ENCODE measurements around the gene DOCK3.

DOCK3 gene

DNA sequence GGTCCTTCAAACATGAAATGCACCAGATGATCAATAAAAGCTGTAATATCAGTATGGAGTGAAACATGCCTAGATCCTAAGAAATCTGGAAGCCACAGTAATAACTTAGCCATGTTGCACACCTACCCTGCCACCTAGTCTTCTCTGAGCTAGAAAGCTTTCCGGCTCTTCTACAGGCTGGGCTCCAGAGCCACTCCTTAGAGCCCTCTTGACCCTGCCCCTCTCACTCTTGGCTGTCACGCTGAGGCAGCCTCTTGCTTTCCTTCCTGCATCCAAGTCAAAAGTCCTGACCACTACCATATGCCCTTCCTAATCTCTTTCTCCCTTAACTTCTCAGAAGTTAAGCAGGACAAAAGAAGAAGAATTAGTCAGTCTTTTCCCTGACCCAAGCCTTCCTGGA lies 734.1 kb downstream of the DOCK3 start:
- no peak for DNase-seq (ENCODE audit: low read depth in 3 of 3)

DNA sequence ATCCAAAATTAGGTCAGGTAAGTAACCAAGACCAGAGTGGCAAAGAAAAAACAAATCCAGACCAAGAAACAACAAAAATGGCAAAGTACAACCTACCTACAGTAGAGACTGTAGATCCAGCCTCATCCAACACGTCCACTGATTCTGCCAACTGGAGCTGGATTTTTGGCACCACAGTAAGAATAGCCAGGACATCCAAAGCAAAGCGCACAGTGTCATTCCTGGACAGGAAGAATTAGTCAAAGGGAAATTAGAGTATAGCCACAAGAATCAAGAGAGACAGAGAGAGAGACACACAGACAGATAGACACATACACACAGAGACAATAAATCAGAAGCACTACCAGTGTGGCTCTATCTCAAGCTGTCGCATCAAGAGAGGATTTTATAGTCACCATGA lies 747.5 kb downstream of the DOCK3 start:
- no peak for DNase-seq (ENCODE audit: low read depth in 3 of 3)

DNA sequence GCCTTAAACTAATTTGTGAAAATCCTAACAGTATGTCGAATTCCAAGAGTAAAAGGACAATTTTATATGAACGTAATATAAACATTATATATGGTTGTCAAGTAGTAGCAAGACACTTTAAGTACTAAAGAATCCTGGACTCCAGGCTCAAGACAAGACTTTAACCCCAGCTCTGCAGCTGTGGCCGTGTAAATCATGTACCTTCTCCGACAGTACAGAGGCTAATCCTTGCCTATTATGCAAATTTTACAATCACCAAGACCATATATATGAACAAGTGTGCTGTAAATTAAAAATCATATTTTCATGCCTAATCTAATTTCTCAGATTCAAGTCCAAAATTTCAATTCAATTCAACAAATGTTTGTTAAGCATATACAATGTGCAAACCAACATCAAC lies 752.2 kb downstream of the DOCK3 start:
- no peak for DNase-seq (ENCODE audit: low read depth in 3 of 3)

DNA sequence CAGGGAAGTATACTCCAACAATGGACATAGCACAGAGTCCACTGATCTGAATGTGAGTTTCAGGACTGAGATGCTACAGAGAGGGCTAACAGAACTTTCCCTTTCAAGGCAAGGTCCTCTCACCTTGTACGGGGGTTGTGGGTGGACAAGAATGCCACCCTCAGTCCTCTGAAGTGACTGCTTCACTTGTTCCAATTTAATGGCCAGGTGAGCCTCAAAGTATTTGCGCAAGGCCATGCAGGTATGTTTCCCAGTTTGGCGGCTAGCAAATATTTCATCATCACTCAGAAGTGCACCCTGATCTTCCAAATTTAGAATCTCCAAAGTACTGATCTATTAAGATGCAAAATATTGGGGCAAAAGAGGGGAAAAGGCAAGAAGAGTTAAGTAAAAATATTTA lies 754.4 kb downstream of the DOCK3 start:
- DNase-seq (ENCODE audit: low read depth in 3 of 3) = no peak

Data from stimulated activated CD4-positive, alpha-beta T cell treated with anti-CD3 and anti-CD28 coated beads, TNF-alpha, amount 100 ng/mL, for 24 hours (primary cell).